Kidney (tissue), 14 donors: ENCODE measurements around the gene TAF8. TPM values are rescaled to one million over a fixed set of nuclear protein-coding genes. Genes with fewer than 3 reads are reported as not detected.

Experiments
- DNase-seq, 5 donors: peaks; one replicate each; pipeline ENCODE4 v3.0.0-alpha.2; 2013 to 2020
- FAIRE-seq: peaks from 2 replicates; lab custom pipeline; 2012; peaks lifted over from hg19 to GRCh38; lab: Jason Lieb, UNC
- H3K27ac ChIP-seq, 2 donors: one replicate each; pipeline ENCODE4 v1.7.0; 2013; ENCODE audit warnings: low read depth in 2 of 2, low read length in 2 of 2, inconsistent platforms in 1 of 2
- H3K27me3 ChIP-seq: one replicate; pipeline ENCODE4 v1.7.1; 2013; ENCODE audit warnings: low read length, inconsistent platforms; ENCODE audit not compliant: control insufficient read depth, insufficient read depth
- H3K36me3 ChIP-seq, 3 donors: one replicate each; pipeline versions ENCODE4 v1.7.0 to v1.7.1; 2013; ENCODE audit warnings: low read length in 3 of 3, control low read depth in 1 of 3, inconsistent platforms in 1 of 3; ENCODE audit not compliant: insufficient read depth in 3 of 3, control insufficient read depth in 2 of 3
- H3K4me1 ChIP-seq, 3 donors: one replicate each; pipeline versions ENCODE4 v1.7.0 to v1.7.1; 2013; ENCODE audit warnings: low read length in 3 of 3, inconsistent platforms in 1 of 3, low read depth in 1 of 3; ENCODE audit not compliant: control insufficient read depth in 2 of 3, insufficient read depth in 2 of 3
- H3K4me3 ChIP-seq, 3 donors: one replicate each; pipeline versions ENCODE4 v1.7.0 to v1.8.1; 2013; ENCODE audit warnings: low read length in 3 of 3, control low read depth in 1 of 3, inconsistent platforms in 1 of 3
- H3K9ac ChIP-seq, 3 donors: one replicate each; pipeline versions ENCODE4 v1.7.0 to v1.7.1; 2013; ENCODE audit warnings: low read length in 3 of 3, control low read depth in 1 of 3, inconsistent platforms in 1 of 3
- H3K9me3 ChIP-seq, 3 donors: one replicate each; pipeline versions ENCODE4 v1.7.0 to v1.7.1; 2013; ENCODE audit warnings: low read length in 3 of 3, control low read depth in 1 of 3, inconsistent platforms in 1 of 3; ENCODE audit not compliant: control insufficient read depth in 2 of 3, insufficient read depth in 1 of 3
- CTCF ChIP-seq: IDR thresholded peaks from 3 replicates; pipeline ENCODE4 v1.5.1; 2012; ENCODE audit warnings: mild to moderate bottlenecking, moderate library complexity, borderline replicate concordance; ENCODE audit not compliant: insufficient read depth; ENCODE audit errors: extremely low read depth
- intact Hi-C: fragments of 100-400 bp; cut with DNase I; formaldehyde crosslinking; loops from one replicate; pipeline ENCODE4 v1.11.1; 2022
- polyA plus RNA-seq: library from polyadenylated mRNA; stranded (reverse); fragments of 350-450 nt; fragmentation: Illumina TruSeq; extraction: RNeasy Lipid Tissue Mini Kit (QIAGEN cat#74804); gene quantifications from one replicate; pipeline ENCODE4 v1.2.3, GENCODE V29; 2014; ENCODE audit warnings: low read depth, low replicate concordance; ENCODE audit not compliant: insufficient read depth
- total RNA-seq: library from RNA; stranded (reverse); fragmentation: NEBNext Ultra II Directional; extraction: Animal tissue kit (Norgen Biotek cat#: 25700); gene quantifications from one replicate; pipeline ENCODE4 v1.2.1, GENCODE V29; 2021
- donor health status: control.
- donor health status: control.
- donor health status: control.
- donor health status: control.
- donor health status: control.
- donor health status: DM: yes; HTN: yes; CAD: no.
- donor health status: Normal renal cell carcinoma (clear cell type).

TAF8 gene
- total and polyA plus RNA-seq, 2 donors from 2014 or later = 16.3 to 32.0 TPM

DNA sequence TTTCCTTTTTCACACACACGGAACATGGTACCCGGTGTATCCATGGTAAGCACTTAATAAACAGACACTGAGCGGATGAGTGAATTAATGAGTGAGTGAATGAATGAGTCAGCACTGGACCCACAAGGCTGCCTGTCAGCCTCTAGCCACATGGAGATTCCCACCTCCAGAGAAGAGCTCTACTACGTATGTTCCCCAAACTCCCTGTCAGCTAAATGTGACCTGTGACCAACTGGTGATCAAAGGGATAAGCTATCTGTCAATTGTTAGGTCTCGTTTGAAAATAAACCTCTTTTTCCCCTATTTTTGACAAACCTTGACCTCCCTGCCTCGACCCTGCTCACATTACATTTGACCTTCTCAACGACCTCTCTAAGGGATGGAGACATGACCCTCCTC lies 24.5 kb upstream of the TAF8 start:
- H3K4me1 ChIP-seq = peaks cover 0 to 8% (median 0%) of the 10 kb centered on the region in 3 donors
- no peak for FAIRE-seq
- H3K27me3 ChIP-seq = no peaks in the 10 kb centered on the region

GRCh38 chr6:42026540-42026939 lies 23.8 kb upstream of the TAF8 start:
- no peaks in the 10 kb centered on the region for H3K9me3 ChIP-seq
- intact Hi-C loops = no loop called here
- DNase-seq (no peak), FAIRE-seq (no peak)
- H3K36me3 ChIP-seq = peaks cover 0 to 2% (median 0%) of the 10 kb centered on the region in 3 donors
- H3K4me3 ChIP-seq = no peak overlapping the region
- H3K27ac ChIP-seq = no peak overlapping the region
- peaks cover 0 to 12% (median 0%) of the 10 kb centered on the region in 3 donors for H3K4me1 ChIP-seq
- no peak overlapping the region for H3K9ac ChIP-seq
- no peak for TF ChIP-seq CTCF
- H3K27me3 ChIP-seq = no peaks in the 10 kb centered on the region

More for the DNA sequence above, 24.5 kb upstream of the TAF8 start:
- intact Hi-C loops = no loop called here
- DNase-seq = no peak
- TF ChIP-seq CTCF = no peak
- Histone ChIP-seq H3K9ac (no peak overlapping the region), H3K36me3 (peaks cover 0 to 2% (median 0%) of the 10 kb centered on the region in 3 donors), H3K27ac (no peak overlapping the region), H3K4me3 (no peak overlapping the region), H3K9me3 (no peaks in the 10 kb centered on the region)

- Histone ChIP-seq H3K4me3 (no peak overlapping the region), H3K36me3 (no peaks in the 10 kb centered on the region), H3K4me1 (peaks cover 0 to 8% (median 0%) of the 10 kb centered on the region in 3 donors), H3K9ac (no peak overlapping the region), H3K9me3 (no peaks in the 10 kb centered on the region), H3K27ac (no peak overlapping the region), H3K27me3 (no peaks in the 10 kb centered on the region)
- intact Hi-C loops = no loop called here
- FAIRE-seq (no peak), DNase-seq (no peak)
- no peak for TF ChIP-seq CTCF
Measured at GRCh38 chr6:42028234-42029061, 21.9 kb upstream of the TAF8 start.
